MCF 10A (cell line): ENCODE data around the gene FGF3. TPM values are rescaled to one million over a fixed set of nuclear protein-coding genes. Genes with fewer than 3 reads are reported as not detected.

Experiments
- BruUV-seq: library from RNA; stranded (reverse); fragments of 400-500 nt; replicated peaks from 2 replicates; lab custom pipeline; 2021; lab: Mats Ljungman, UMichigan
- CTCF ChIA-PET: fragments of 300-600 bp; sonication (Branson Sonifier 250); formaldehyde crosslinking; extraction: SDS; loops from one replicate; lab custom pipeline; 2021; ENCODE audit warnings: antibody characterized with exemption, inconsistent platforms; lab: Yijun Ruan, JAX
- POLR2A ChIA-PET: fragments of 300-600, 350-650 bp; sonication (Branson Sonifier 250); formaldehyde crosslinking; extraction: SDS; loops from one replicate; lab custom pipeline; 2020; ENCODE audit warnings: antibody characterized with exemption, inconsistent platforms; lab: Yijun Ruan, JAX
- DNase-seq: peaks from one replicate; pipeline ENCODE4 v3.0.0-alpha.2; 2018; ENCODE audit not compliant: unreplicated experiment
- H3K27ac Mint-ChIP-seq: one replicate; pipeline ENCODE4 v1.8.0; 2022; ENCODE audit warnings: mild to moderate bottlenecking, low read depth, mixed read lengths; ENCODE audit not compliant: unreplicated experiment
- H3K27me3 Mint-ChIP-seq: one replicate; pipeline ENCODE4 v1.8.0; 2022; ENCODE audit warnings: mixed read lengths; ENCODE audit not compliant: insufficient read depth, unreplicated experiment
- H3K36me3 Mint-ChIP-seq: one replicate; pipeline ENCODE4 v1.8.0; 2022; ENCODE audit warnings: mild to moderate bottlenecking, moderate library complexity, mixed read lengths; ENCODE audit not compliant: insufficient read depth, unreplicated experiment
- H3K4me1 Mint-ChIP-seq: one replicate; pipeline ENCODE4 v1.8.0; 2022; ENCODE audit warnings: mixed read lengths; ENCODE audit not compliant: insufficient read depth, unreplicated experiment
- H3K4me3 Mint-ChIP-seq: one replicate; pipeline ENCODE4 v1.8.0; 2022; ENCODE audit warnings: mild to moderate bottlenecking, moderate library complexity, mixed read lengths; ENCODE audit not compliant: unreplicated experiment
- H3K9me3 Mint-ChIP-seq: one replicate; pipeline ENCODE4 v1.8.0; 2022; ENCODE audit warnings: mixed read lengths; ENCODE audit not compliant: unreplicated experiment
- intact Hi-C: fragments of 100-400 bp; cut with micrococcal nuclease; formaldehyde crosslinking; loops from 2 replicates; pipeline ENCODE4 v1.14.1; 2022
- total RNA-seq: library from RNA; stranded (reverse); gene quantifications from 2 replicates; pipeline ENCODE4 v1.2.3, GENCODE V29; 2022
- TF ChIP-seq, protein P1 (sequence below): fragments of 200-600 bp; IDR thresholded peaks from one replicate; pipeline ENCODE4 v1.8.0; 2022; ENCODE audit warnings: antibody characterized with exemption, mild to moderate bottlenecking; ENCODE audit not compliant: unreplicated experiment

Gene FGF3
- total RNA-seq, 1 experiment from 2014 or later, result not detected

DNA sequence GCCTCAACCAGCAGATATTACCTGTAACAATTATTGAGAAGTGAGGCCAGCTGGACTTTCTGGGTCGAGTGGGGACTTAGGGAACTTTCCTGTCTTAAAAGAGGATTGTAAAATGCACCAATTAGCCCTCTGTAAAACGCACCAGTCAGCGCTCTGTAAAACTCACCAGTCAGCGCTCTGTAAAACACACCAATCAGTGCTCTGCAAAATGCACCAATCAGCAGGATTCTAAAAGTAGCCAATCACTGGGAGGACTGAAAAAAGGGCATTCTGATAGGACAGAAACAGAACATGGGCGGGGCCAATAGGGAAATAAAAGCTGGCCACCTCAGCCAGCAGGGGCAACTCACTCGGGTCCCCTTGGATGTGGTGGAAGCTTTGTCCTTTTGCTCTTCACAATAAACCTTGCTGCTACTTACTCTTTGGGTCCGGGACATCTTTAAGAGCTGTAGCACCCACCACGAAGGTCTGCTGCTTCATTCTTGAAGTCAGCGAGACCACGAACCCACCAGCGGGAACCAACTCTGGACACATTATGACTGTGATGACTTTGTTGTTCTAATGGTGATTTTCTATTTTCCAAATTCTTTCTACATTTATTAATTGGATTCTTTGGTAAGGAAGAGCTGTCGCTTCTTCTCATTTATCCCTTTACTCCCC lies 40.2 kb upstream of the FGF3 start:
- intact Hi-C loops, result no loop called here
- ChIA-PET CTCF (interaction anchor here (0.6 kb wide), 1 partner anchor 120 kb away, joined by 3 read pairs; no protein-coding TSS in a partner anchor), POLR2A (no interaction called here)
- H3K27me3 Mint-ChIP-seq, result peaks cover 39% of the 10 kb centered on the region
- TF ChIP-seq, protein P1, sequence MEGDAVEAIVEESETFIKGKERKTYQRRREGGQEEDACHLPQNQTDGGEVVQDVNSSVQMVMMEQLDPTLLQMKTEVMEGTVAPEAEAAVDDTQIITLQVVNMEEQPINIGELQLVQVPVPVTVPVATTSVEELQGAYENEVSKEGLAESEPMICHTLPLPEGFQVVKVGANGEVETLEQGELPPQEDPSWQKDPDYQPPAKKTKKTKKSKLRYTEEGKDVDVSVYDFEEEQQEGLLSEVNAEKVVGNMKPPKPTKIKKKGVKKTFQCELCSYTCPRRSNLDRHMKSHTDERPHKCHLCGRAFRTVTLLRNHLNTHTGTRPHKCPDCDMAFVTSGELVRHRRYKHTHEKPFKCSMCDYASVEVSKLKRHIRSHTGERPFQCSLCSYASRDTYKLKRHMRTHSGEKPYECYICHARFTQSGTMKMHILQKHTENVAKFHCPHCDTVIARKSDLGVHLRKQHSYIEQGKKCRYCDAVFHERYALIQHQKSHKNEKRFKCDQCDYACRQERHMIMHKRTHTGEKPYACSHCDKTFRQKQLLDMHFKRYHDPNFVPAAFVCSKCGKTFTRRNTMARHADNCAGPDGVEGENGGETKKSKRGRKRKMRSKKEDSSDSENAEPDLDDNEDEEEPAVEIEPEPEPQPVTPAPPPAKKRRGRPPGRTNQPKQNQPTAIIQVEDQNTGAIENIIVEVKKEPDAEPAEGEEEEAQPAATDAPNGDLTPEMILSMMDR, result no peak
- no peaks in the 10 kb centered on the region for H3K4me1 Mint-ChIP-seq
- DNase-seq, result no peak
- no peaks in the 10 kb centered on the region for H3K36me3 Mint-ChIP-seq
- no peak overlapping the region for H3K4me3 Mint-ChIP-seq
- H3K27ac Mint-ChIP-seq, result no peak overlapping the region
- H3K9me3 Mint-ChIP-seq, result no peaks in the 10 kb centered on the region
- BruUV-seq, result no TSS peak

DNA sequence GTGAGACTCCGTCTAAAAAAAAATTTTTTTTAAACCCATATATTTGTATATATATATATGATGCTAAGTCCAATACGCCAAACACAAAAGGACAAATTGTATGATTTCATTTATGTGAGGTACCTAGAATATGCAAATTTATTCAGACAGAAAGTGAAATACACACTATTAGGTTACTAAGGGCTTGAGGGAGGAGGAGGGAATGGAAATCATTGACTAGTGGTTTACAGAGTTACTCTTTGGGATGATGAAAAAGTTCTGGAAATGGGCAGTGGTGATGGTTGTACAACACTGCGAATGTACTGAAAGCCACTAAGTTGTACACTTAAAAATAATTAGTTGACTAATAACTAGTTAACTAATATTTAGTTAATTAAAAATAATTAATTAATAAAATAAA lies 36.2 kb upstream of the FGF3 start:
- DNase-seq, result no peak
- Mint-ChIP-seq H3K27ac (no peak overlapping the region), H3K4me1 (no peaks in the 10 kb centered on the region), H3K27me3 (peaks cover 37% of the 10 kb centered on the region), H3K4me3 (no peak overlapping the region), H3K9me3 (no peaks in the 10 kb centered on the region), H3K36me3 (no peaks in the 10 kb centered on the region)
- intact Hi-C loops, result no loop called here
- no TSS peak for BruUV-seq
- ChIA-PET POLR2A (no interaction called here), CTCF (no interaction called here)
- TF ChIP-seq, protein P1, result no peak

DNA sequence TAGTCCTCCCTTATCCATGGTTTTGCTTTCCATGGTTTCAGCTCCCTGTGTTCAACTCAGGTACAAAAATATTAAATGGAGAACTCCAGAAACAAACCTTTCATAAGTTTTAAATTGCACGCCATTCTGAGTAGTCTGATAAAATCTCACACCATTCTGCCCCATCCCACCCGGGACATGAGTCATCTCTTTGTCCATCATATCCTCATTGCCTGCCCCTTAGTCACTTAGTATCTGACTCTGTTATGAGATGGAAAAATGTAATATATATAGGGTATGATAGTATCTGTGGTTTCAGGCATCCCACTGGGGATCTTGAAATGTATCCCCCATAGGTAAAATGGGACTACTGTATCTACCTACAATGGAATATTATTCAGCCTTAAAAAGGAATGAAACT lies 35.5 kb upstream of the FGF3 start:
- intact Hi-C loops, result no loop called here
- peak; percentile 35 for DNase-seq
- peaks cover 44% of the 10 kb centered on the region for H3K27me3 Mint-ChIP-seq
- no peaks in the 10 kb centered on the region for H3K9me3 Mint-ChIP-seq
- ChIA-PET POLR2A (interaction anchor here (0.6 kb wide), 1 partner anchor 129 kb away, joined by 3 read pairs; no protein-coding TSS in a partner anchor), CTCF (no interaction called here)
- H3K4me1 Mint-ChIP-seq, result no peaks in the 10 kb centered on the region
- TF ChIP-seq, protein P1, result no peak
- no peak overlapping the region for H3K27ac Mint-ChIP-seq
- no peak overlapping the region for H3K4me3 Mint-ChIP-seq
- no peaks in the 10 kb centered on the region for H3K36me3 Mint-ChIP-seq
- BruUV-seq, result no TSS peak

DNA sequence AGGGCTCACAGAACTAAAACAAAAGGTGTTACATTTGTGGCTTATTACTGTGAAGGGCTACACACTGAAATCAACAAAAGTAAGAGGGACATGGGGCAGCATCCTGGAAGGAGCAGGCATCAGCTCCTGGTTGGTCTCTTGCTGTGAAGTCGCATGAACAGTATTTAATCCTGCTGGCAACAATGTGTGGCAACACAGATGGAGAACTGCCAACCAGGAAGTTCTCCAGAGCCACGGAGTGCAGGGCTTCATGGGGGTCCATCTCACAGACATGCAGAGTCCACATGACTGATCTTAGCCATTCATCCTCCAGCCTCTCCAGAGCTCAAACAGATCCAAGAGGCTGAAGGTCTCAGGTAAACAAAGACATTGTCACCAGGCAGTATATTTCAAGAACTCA lies 32.8 kb upstream of the FGF3 start:
- intact Hi-C loops, result no loop called here
- no peak overlapping the region for H3K4me3 Mint-ChIP-seq
- DNase-seq, result no peak
- no peaks in the 10 kb centered on the region for H3K9me3 Mint-ChIP-seq
- BruUV-seq, result no TSS peak
- H3K27me3 Mint-ChIP-seq, result peaks cover 29% of the 10 kb centered on the region
- ChIA-PET CTCF (no interaction called here), POLR2A (no interaction called here)
- H3K36me3 Mint-ChIP-seq, result no peaks in the 10 kb centered on the region
- no peaks in the 10 kb centered on the region for H3K4me1 Mint-ChIP-seq
- TF ChIP-seq, protein P1, result no peak
- no peak overlapping the region for H3K27ac Mint-ChIP-seq
